ENCODE results near the gene LONRF3.

DNA sequence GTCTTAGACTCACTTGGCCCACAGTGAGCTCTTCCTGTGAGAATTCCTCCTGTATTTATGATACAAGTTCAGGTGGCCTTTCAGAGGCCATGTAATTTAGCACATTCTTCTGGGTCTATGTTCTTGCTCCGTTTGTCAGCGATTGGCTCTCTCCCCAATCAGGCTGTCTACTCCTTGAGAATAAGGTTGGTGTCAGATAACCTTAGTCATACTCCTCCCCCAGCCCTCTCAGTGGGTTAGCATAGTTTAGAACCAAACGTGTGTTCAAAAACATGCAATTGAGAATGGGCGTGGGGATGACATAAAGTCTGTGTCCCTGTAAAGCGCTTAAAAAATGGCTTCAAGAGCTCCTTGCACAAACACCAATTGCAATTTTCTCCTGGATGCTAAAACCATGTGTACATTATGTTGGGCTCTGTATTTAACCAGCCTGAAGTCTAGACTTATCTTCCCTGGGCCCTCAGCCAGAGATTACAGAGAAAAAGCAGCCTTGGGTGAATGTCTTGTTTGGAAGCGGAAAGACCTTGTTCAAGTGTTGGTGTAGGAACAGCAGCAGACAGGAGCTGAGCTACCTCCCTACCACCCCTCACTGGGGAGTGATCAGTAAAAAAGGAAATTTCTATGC lies 88.4 kb downstream of the LONRF3 start:
- TF ChIP-seq POLR2A (IDR thresholded peaks at IDR 0.05): no peak
- TF ChIP-seq, protein P1, sequence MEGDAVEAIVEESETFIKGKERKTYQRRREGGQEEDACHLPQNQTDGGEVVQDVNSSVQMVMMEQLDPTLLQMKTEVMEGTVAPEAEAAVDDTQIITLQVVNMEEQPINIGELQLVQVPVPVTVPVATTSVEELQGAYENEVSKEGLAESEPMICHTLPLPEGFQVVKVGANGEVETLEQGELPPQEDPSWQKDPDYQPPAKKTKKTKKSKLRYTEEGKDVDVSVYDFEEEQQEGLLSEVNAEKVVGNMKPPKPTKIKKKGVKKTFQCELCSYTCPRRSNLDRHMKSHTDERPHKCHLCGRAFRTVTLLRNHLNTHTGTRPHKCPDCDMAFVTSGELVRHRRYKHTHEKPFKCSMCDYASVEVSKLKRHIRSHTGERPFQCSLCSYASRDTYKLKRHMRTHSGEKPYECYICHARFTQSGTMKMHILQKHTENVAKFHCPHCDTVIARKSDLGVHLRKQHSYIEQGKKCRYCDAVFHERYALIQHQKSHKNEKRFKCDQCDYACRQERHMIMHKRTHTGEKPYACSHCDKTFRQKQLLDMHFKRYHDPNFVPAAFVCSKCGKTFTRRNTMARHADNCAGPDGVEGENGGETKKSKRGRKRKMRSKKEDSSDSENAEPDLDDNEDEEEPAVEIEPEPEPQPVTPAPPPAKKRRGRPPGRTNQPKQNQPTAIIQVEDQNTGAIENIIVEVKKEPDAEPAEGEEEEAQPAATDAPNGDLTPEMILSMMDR (IDR thresholded peaks at IDR 0.05): no peak
